ENCODE data around the gene HIVEP3.
A peak's percentile ranks its signal among the peaks of the same experiment; 100 is the strongest.
"Not testable (repeated sequence)": the region's sequence is repeated elsewhere in the genome, so short reads cannot be mapped to it uniquely, and the experiment has no call there.

The HIVEP3 gene

GRCh38 chr1:41704196-41704595, 214.5 kb downstream of the HIVEP3 start:
- no peak for DNase-seq

- no peak for DNase-seq
These were observed 216.0 kb downstream of the HIVEP3 start for GRCh38 chr1:41702771-41703170.

GRCh38 chr1:41700986-41701535, 217.7 kb downstream of the HIVEP3 start:
- no peak for DNase-seq

GRCh38 chr1:41700581-41700980, 218.1 kb downstream of the HIVEP3 start:
- no peak for DNase-seq

- no peak for DNase-seq
These were observed 218.9 kb downstream of the HIVEP3 start for GRCh38 chr1:41699861-41700248.

- peak; percentile 11 for DNase-seq
These were observed 219.5 kb downstream of the HIVEP3 start for GRCh38 chr1:41698916-41699860.

- no peak for DNase-seq
These were observed 222.3 kb downstream of the HIVEP3 start for GRCh38 chr1:41696381-41696780.

- no peak for DNase-seq
These were observed 223.5 kb downstream of the HIVEP3 start for GRCh38 chr1:41695118-41695745.

- DNase-seq = not testable (repeated sequence)
These were observed 226.8 kb downstream of the HIVEP3 start for GRCh38 chr1:41691966-41692365.

- DNase-seq = no peak
These were observed 227.3 kb downstream of the HIVEP3 start for GRCh38 chr1:41691424-41691823.

- no peak for DNase-seq
These were observed 228.4 kb downstream of the HIVEP3 start for GRCh38 chr1:41690331-41690730.

GRCh38 chr1:41689558-41689981, 229.2 kb downstream of the HIVEP3 start:
- no peak for DNase-seq

GRCh38 chr1:41689139-41689538, 229.6 kb downstream of the HIVEP3 start:
- no peak for DNase-seq

GRCh38 chr1:41687007-41687406, 231.7 kb downstream of the HIVEP3 start:
- DNase-seq = no peak

GRCh38 chr1:41683681-41684500, 234.8 kb downstream of the HIVEP3 start:
- DNase-seq = no peak

GRCh38 chr1:41682845-41683625, 235.7 kb downstream of the HIVEP3 start:
- no peak for DNase-seq

GRCh38 chr1:41682149-41682548, 236.6 kb downstream of the HIVEP3 start:
- DNase-seq = no peak

GRCh38 chr1:41681331-41682098, 237.2 kb downstream of the HIVEP3 start:
- no peak for DNase-seq

GRCh38 chr1:41679994-41680393, 238.7 kb downstream of the HIVEP3 start:
- no peak for DNase-seq

- DNase-seq = no peak
These were observed 239.2 kb downstream of the HIVEP3 start for GRCh38 chr1:41679531-41679930.

Data from stimulated activated naive CD4-positive, alpha-beta T cell treated with Interleukin-2 at 50 U/mL for 16 hours (primary cell).